ENCODE measurements around the gene MAP4. TPM values are rescaled to one million over a fixed set of nuclear protein-coding genes. Genes with fewer than 3 reads are reported as not detected.
A peak's percentile ranks its signal among the peaks of the same experiment; 100 is the strongest.

The MAP4 gene
- polyA plus RNA-seq, 1 experiment: 285 TPM

- H3K9me3 ChIP-seq (ENCODE audit: control insufficient read depth, insufficient read depth, low read length): no peaks in the 10 kb centered on the region
- no peak overlapping the region for H3K27ac ChIP-seq (ENCODE audit: low read depth, low read length)
- ChIA-PET CTCF (interaction anchor here (1.2 kb wide), 1 partner anchor 11 kb away, joined by 3 read pairs; no protein-coding TSS in a partner anchor), POLR2A (interaction anchor here (0.5 kb wide), 1 partner anchor 234 kb away, joined by 9 read pairs; no protein-coding TSS in a partner anchor)
- TF ChIP-seq CTCF (IDR thresholded peaks at IDR 0.05; ENCODE audit: low read depth, low read length): no peak
- H3K27me3 ChIP-seq (ENCODE audit: control insufficient read depth, insufficient read depth, low read length): no peaks in the 10 kb centered on the region
- no peak for DNase-seq (ENCODE audit: low read depth, low spot score)
- H3K4me3 ChIP-seq (ENCODE audit: low read depth, low read length): no peak overlapping the region
Measured at GRCh38 chr3:47855461-47856383, 160.5 kb downstream of the MAP4 start.

DNA sequence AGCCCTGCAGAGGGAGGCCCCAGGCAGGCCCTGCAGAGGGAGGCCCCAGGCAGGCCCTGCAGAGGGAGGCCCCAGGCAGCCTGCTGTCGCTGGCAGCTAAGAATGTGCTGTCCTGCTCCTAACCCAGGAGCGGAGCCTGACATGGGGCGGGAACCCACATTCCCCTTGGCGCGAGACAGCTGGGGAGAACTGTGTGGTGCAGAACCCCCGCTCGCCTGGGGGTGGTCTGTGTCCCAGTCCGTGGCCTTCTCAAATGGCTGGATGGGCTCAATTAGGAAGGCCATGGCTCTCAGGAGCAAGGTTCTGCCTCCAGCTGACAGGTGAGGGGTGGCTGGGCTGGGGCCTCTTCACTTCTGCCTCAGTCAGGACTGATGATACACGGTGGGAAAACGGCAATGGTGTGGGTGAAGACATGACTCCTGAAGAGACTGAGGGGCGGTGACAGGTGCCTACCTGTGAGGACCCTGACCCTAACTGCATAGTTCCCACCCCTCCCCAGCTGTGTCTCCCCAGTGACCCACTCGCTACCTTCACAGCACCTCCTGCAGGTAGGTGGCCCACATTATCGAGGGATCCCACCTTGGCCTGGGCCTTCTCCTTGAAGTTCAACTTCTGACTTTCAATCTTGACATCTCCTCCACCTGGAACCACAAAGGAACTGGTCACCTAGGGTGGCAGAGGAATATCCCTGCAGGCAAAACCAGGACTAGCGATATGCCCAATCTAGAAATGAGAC, 161.3 kb downstream of the MAP4 start:
- CTCF ChIA-PET: no interaction called here
- DNase-seq (ENCODE audit: low read depth, low spot score): no peak
- POLR2A ChIA-PET: no interaction called here
- no peak for TF ChIP-seq CTCF (IDR thresholded peaks at IDR 0.05; ENCODE audit: low read depth, low read length)
- Histone ChIP-seq H3K9me3 (ENCODE audit: control insufficient read depth, insufficient read depth, low read length) (no peaks in the 10 kb centered on the region; the same call in 1 of the 2 replicates), H3K27me3 (ENCODE audit: control insufficient read depth, insufficient read depth, low read length) (no peaks in the 10 kb centered on the region), H3K27ac (ENCODE audit: low read depth, low read length) (no peak overlapping the region), H3K4me3 (ENCODE audit: low read depth, low read length) (no peak overlapping the region)

GRCh38 chr3:47854267-47854666, 161.9 kb downstream of the MAP4 start:
- CTCF ChIA-PET: no interaction called here
- TF ChIP-seq CTCF (IDR thresholded peaks at IDR 0.05; ENCODE audit: low read depth, low read length): no peak
- POLR2A ChIA-PET: no interaction called here

GRCh38 chr3:47852604-47853602, 163.3 kb downstream of the MAP4 start:
- no peak for DNase-seq (ENCODE audit: low read depth, low spot score)
- ChIA-PET POLR2A (no interaction called here), CTCF (no interaction called here)
- TF ChIP-seq CTCF (IDR thresholded peaks at IDR 0.05; ENCODE audit: low read depth, low read length): no peak
- Histone ChIP-seq H3K9me3 (ENCODE audit: control insufficient read depth, insufficient read depth, low read length) (no peaks in the 10 kb centered on the region; the same call in 1 of the 2 replicates), H3K4me3 (ENCODE audit: low read depth, low read length) (no peak overlapping the region), H3K27ac (ENCODE audit: low read depth, low read length) (peak overlapping the region; percentile 21), H3K27me3 (ENCODE audit: control insufficient read depth, insufficient read depth, low read length) (no peaks in the 10 kb centered on the region)

More at GRCh38 chr3:47854267-47854666, 161.9 kb downstream of the MAP4 start:
- no peak for DNase-seq (ENCODE audit: low read depth, low spot score)
- Histone ChIP-seq H3K9me3 (ENCODE audit: control insufficient read depth, insufficient read depth, low read length) (no peaks in the 10 kb centered on the region; the same call in 1 of the 2 replicates), H3K27me3 (ENCODE audit: control insufficient read depth, insufficient read depth, low read length) (no peaks in the 10 kb centered on the region), H3K4me3 (ENCODE audit: low read depth, low read length) (no peak overlapping the region), H3K27ac (ENCODE audit: low read depth, low read length) (no peak overlapping the region)
